Esophagus muscularis mucosa (tissue), 4 donors: ENCODE results near the gene COLEC12.

Experiments
- CTCF ChIP-seq, 3 experiments: fragments of 200-600 bp in 2 of 3; fragments of 450-650 bp in 1 of 3; sonication (generic) in 2 of 3; IDR thresholded peaks; one replicate each; pipeline ENCODE4 v1.5.1; 2017 to 2019; ENCODE audit warnings: antibody characterized with exemption in 3 of 3, mild to moderate bottlenecking in 2 of 3, moderate library complexity in 1 of 3
- EP300 ChIP-seq: sonication (generic); formaldehyde crosslinking; IDR thresholded peaks from one replicate; pipeline ENCODE4 v1.6.1; 2017; ENCODE audit warnings: antibody characterized with exemption
- POLR2A ChIP-seq: fragments of 450-650 bp; IDR thresholded peaks from one replicate; pipeline ENCODE4 v1.6.1; 2017; ENCODE audit warnings: antibody characterized with exemption, moderate library complexity, mild to moderate bottlenecking, low read depth
- POLR2AphosphoS5 ChIP-seq, 2 donors: sonication (generic); formaldehyde crosslinking; IDR thresholded peaks; one replicate each; pipeline ENCODE4 v1.6.1; 2017; ENCODE audit warnings: antibody characterized with exemption in 2 of 2

- TF ChIP-seq CTCF (IDR thresholded peaks at IDR 0.05) (no peak), POLR2A (no peak), POLR2AphosphoS5 (IDR thresholded peaks at IDR 0.05) (no peak), EP300 (no peak)
Measured at GRCh38 chr18:365651-366050, 134.8 kb downstream of the COLEC12 start.
